Endothelial cell of umbilical vein (primary cell): ENCODE data around the gene TMPRSS9.

Experiments
- CTCF ChIP-seq, 2 donors: IDR thresholded peaks; 1 replicate in 1 of 2; 2 replicates in 1 of 2; pipeline ENCODE4 v1.5.1; 2011; ENCODE audit warnings: low read length in 2 of 2, mild to moderate bottlenecking in 2 of 2, moderate library complexity in 2 of 2, control low read depth in 1 of 2, inconsistent platforms in 1 of 2, low read depth in 1 of 2; ENCODE audit not compliant: insufficient read depth in 1 of 2; ENCODE audit errors: extremely low read depth in 1 of 2
- MAX ChIP-seq: IDR thresholded peaks from 2 replicates; pipeline ENCODE4 v1.6.1; 2011; ENCODE audit not compliant: insufficient read depth, insufficient read length
- MYC ChIP-seq: IDR thresholded peaks from one replicate; pipeline ENCODE4 v1.6.1; 2011; ENCODE audit warnings: mild to moderate bottlenecking, low read depth, low read length
- POLR2AphosphoS5 ChIP-seq: IDR thresholded peaks from 2 replicates; pipeline ENCODE4 v1.6.1; 2012; ENCODE audit warnings: low read depth, mild to moderate bottlenecking, control low read depth, low read length, moderate library complexity; ENCODE audit not compliant: insufficient read depth

- no peak for TF ChIP-seq MAX
- no peak for TF ChIP-seq CTCF (IDR thresholded peaks at IDR 0.05; ENCODE audit: extremely low read depth in 1 of 2, insufficient read depth in 1 of 2, low read depth in 1 of 2, low read length in 2 of 2)
- TF ChIP-seq MYC = no peak
- TF ChIP-seq POLR2AphosphoS5 = no peak
Measured at GRCh38 chr19:2429917-2430535, 70.0 kb downstream of the TMPRSS9 start.
